GM18951 (cell line): ENCODE data around the gene TBC1D21.

Experiments
- POLR2A ChIP-seq: IDR thresholded peaks from 4 replicates; pipeline ENCODE4 v1.6.1; 2011; ENCODE audit warnings: mild to moderate bottlenecking; ENCODE audit not compliant: insufficient read length, insufficient read depth; ENCODE audit errors: extremely low read depth
- in situ Hi-C: fragments of 300-500 bp; cut with MboI; formaldehyde crosslinking; loops from one replicate; pipeline ENCODE4 v1.12.0; 2022; ENCODE audit warnings: low sequenced_read_pairs, mixed read lengths, inconsistent platforms; ENCODE audit not compliant: unreplicated experiment

The TBC1D21 gene

DNA sequence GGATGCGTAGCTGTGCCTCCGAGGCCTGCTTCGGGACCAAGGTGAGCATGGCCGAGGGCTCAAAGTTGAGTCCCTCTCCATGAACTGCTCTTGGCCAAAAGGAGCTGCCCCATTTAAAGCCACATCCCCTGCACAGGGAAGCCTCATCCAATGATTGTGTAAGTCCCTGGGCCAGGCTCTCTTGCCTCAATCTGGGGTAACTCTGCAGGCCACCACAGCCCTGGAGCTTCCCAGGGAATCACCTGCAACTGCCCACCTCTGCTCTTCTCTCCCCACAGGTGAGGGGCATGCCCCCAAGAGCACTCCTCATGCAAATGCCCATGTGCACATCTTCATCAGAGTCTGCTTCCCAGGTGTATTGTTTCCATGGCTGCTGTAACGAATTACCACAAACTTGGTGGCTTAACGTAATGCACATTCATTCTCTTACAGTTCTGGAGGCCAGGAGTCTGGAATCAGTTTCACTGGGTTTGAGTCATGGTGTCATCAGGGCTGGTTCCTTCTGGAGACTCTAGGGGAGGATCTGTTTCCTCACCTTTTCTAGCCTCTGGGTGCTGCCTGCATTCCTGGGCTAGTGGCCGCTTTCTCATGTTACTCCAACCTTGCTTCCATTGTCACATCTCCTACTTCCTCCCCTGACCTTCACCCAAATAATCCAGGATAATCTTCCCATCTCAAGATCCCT lies 27.9 kb downstream of the TBC1D21 start:
- in situ Hi-C loops = no loop called here
- TF ChIP-seq POLR2A = no peak

DNA sequence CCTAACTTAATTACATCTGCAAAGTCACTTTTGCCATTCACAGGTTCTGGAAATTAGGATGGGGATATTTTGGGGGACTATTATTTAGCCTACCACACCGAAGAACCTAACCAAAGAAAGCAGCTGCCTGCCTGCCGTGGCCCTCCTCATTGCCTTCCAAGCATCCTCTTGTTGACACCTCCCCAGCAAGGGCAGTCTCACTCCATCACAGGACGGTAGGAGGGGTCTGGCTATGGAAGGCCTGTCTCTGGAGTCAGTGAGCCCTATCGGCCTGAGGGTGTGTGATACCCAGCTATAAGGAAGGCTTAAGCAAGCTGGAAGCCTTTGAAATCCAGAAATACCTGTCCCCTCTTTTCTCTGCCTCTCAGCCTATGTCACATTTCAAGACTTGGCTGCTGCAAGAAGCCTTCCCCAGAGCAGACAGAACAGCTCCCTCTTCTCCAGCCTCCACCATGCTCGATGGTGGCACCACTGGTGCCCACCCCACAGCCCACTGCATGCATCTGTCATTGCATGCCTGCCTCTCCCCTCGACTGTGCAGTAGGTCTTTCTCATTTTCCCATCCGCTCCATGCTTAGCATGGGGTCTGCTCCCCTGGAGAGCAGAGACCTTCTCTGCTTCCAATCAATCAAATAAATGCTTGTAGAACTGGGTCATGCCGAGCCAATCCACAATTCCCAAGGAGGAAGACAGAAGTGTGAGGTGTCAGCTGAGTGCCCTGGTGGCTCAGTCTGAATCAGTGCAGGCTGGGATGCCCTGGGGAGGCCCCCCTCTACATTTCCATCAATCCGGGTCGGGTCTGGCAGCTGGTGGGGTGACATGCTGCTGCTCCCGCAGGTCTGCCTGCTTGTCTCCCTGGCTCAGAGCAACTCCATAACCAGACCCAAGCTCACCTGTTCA lies 29.0 kb downstream of the TBC1D21 start:
- in situ Hi-C loops = no loop called here
- no peak for TF ChIP-seq POLR2A

- no peak for TF ChIP-seq POLR2A
- in situ Hi-C loops = no loop called here
These were observed 30.9 kb downstream of the TBC1D21 start for GRCh38 chr15:73904026-73904815.

GRCh38 chr15:73905225-73905827 lies 32.0 kb downstream of the TBC1D21 start:
- in situ Hi-C loops = no loop called here
- no peak for TF ChIP-seq POLR2A

DNA sequence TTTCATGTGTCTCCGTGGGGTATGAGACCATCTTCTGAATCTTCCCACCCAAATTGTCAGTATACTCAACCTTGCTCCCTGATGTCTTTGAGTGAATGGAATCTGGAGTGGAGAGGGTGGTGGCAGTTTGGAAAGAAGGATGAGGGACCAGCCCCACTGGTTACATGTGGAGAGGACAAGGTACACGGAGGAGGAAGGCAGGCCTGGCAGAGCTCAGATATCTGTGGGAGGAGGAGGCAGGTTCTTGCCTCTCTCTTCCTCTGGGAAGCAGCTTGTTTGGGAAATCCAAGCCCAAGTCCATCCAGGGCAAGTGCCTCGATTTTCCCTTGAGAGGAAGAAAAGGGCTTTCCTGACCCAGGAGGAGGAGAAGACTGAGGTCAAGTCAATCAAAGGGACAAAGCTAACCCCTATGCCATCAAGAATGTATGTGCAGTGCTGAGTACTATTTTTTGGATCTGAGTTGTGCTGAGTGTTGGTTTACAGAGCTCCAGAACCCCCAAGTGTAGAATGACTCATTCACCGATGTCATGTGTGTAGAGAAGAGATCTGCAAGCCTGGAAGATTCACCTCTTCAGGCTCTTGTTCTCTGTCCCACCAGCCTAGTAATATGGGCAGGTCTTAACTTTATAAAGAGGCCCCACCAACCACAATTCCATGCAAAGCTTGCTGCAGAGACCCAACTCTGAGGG lies 33.1 kb downstream of the TBC1D21 start:
- in situ Hi-C loops = no loop called here
- no peak for TF ChIP-seq POLR2A

- no peak for TF ChIP-seq POLR2A
- in situ Hi-C loops = no loop called here
These were observed 33.7 kb downstream of the TBC1D21 start for GRCh38 chr15:73907035-73907408.

DNA sequence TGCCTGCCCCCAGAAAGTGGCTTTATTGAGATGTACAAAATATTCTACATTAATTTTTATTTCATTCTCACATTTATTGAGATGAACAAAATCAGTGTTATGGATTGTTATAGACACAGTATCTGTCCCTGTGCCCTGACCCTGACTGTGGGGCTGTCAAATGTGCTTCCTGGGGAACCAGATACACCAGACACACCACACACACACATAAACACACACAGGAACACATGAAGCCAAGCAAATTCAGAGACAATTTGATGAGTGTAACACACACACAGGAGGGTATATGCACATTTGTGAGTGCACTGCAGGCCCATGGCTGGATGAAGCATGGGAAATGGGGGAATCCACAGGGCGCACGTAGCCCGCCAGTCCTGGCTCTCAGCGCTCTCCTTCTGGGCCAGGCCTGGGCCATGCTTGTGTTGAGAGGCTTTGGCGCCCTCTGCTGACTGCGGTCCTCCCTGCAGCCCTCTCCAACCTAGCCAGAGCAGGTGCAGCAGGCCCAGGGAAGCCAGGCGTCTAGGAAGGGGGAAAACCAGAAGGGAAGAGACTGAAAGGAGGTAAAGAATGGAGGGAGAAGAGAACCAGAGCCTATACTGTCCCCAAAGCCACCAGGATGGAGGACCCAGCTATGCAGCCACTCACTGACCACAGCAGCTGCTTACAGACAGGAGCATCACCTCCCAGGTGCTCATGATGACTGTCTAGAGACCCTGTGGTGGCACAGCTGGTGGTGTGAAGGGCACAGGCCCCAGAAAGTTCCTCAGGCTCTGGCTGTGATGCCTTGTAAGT lies 34.9 kb downstream of the TBC1D21 start:
- in situ Hi-C loops = no loop called here
- no peak for TF ChIP-seq POLR2A

DNA sequence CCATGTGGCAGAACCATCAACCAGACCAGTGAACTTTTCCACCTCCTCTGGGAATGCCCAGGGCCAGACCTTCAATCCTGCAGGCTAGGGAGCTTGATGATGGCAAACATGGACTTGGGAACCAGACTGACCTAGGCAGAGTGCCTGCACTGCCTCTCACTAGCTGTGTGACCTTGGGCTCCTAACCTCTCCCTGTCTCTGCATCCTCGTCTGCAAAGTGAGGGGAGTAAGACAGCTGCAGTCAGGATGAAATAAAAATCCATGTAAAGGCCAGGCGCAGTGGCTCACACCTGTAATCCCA lies 35.4 kb downstream of the TBC1D21 start:
- in situ Hi-C loops = no loop called here
- no peak for TF ChIP-seq POLR2A

GRCh38 chr15:73909651-73910050 lies 36.3 kb downstream of the TBC1D21 start:
- in situ Hi-C loops = no loop called here
- TF ChIP-seq POLR2A = no peak

DNA sequence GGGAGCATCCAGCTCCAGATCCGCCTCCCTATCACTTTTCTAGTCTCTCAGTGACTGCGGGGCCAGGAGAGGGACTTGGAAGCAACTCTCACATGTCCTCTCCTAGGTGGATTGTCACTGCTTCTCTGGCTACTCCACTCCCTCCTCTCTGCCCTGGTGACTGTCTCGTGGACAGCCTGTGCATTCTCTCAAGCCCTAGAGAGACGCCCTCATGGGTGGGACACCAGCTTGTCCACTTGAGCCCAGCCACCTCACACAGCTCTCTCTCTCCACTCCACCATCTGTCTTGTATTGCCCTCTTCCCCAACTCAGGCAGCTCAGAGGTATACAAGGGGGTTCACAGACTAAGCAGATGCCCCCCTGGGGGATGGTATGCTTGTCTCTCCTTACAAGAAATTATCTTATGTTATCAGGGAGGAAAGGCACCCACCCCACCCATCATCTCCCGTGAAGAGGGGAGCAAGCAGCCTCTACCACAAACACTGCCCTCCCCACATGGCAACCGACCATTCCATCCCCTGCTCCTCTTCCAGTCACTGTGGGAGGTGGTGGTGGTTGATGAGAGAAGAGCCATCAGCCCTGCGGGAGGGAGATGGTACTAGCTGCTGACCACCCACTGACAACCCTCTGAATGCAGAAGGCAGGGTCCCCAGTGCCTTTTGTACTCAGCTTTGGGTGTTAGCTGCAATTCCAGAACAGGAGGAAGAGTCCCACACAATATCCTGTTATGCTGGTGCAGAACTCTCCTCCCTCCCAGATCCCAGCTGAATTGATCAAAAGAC lies 37.3 kb downstream of the TBC1D21 start:
- in situ Hi-C loops = no loop called here
- TF ChIP-seq POLR2A = no peak

- in situ Hi-C loops = no loop called here
- no peak for TF ChIP-seq POLR2A
These were observed 38.7 kb downstream of the TBC1D21 start for GRCh38 chr15:73912030-73912596.
